Thyroid gland (tissue), 4 donors: ENCODE data around the gene NDE1. TPM values are rescaled to one million over a fixed set of nuclear protein-coding genes. Genes with fewer than 3 reads are reported as not detected.
"Not testable (repeated sequence)": the region's sequence is repeated elsewhere in the genome, so short reads cannot be mapped to it uniquely, and the experiment has no call there.

Experiments used
- DNase-seq, 2 donors: peaks; one replicate each; pipeline ENCODE4 v3.0.0-alpha.2; 2019
- H3K27ac ChIP-seq, 3 donors: fragments of 200-600 bp; sonication (generic); 1 replicate in 2 of 3; 2 replicates in 1 of 3; pipeline ENCODE4 v1.5.1; 2016 to 2019; ENCODE audit warnings: mild to moderate bottlenecking in 1 of 3, moderate library complexity in 1 of 3
- H3K27me3 ChIP-seq: fragments of 200-600 bp; sonication (generic); one replicate; pipeline ENCODE4 v1.5.1; 2019
- H3K36me3 ChIP-seq, 2 donors: fragments of 200-600 bp; sonication (generic); one replicate each; pipeline ENCODE4 v1.5.1; 2016 to 2019
- H3K4me1 ChIP-seq, 2 donors: fragments of 200-600 bp; sonication (generic); one replicate each; pipeline ENCODE4 v1.5.1; 2017 to 2019
- H3K4me3 ChIP-seq, 3 donors: fragments of 200-600 bp; sonication (generic); replicated peaks in 1 of 3; 1 replicate in 2 of 3; 2 replicates in 1 of 3; pipeline ENCODE4 v1.5.1; 2016; ENCODE audit warnings: mild to moderate bottlenecking in 1 of 3
- H3K9me3 ChIP-seq: fragments of 200-600 bp; sonication (generic); one replicate; pipeline ENCODE4 v1.5.1; 2017
- POLR2A ChIP-seq, 2 donors: fragments of 450-650 bp; IDR thresholded peaks; one replicate each; pipeline ENCODE4 v1.6.1; 2017; ENCODE audit warnings: antibody characterized with exemption in 2 of 2, mild to moderate bottlenecking in 2 of 2, moderate library complexity in 1 of 2
- WGBS, 2 donors: methylation state at CpG; one replicate each; pipeline ENCODE4 v1.1.5; 2017; 5-methylcytosine and 5-hydroxymethylcytosine counted together
- intact Hi-C: fragments of 100-400 bp; cut with DNase I; formaldehyde crosslinking; loops from one replicate; pipeline ENCODE4 v1.15.1; 2023
- total RNA-seq, 4 donors: library from RNA; depleted of rRNA; stranded (reverse); fragments of >200 nt; gene quantifications; one replicate each; pipeline ENCODE4 v1.2.3, GENCODE V29; 2016
- TF ChIP-seq, protein P1 (sequence below), 6 experiments: fragments of 200-600 bp in 3 of 6; fragments of 450-650 bp in 3 of 6; sonication (generic) in 3 of 6; IDR thresholded peaks; one replicate each; pipeline ENCODE4 v1.5.1; 2016 to 2019; ENCODE audit warnings: antibody characterized with exemption in 6 of 6, mild to moderate bottlenecking in 2 of 6, inconsistent platforms in 1 of 6, moderate library complexity in 1 of 6

NDE1 gene
- total RNA-seq, 4 donors from 2014 or later: 7.7 to 21.3 (median 14.7) TPM

GRCh38 chr16:15689290-15689689, 39.2 kb downstream of the NDE1 start:
- H3K27me3 ChIP-seq: no peaks in the 10 kb centered on the region
- DNase-seq: no peak
- no peak overlapping the region for H3K27ac ChIP-seq
- intact Hi-C loops: no loop called here
- WGBS, 2 donors: 94 to 96% methylated on average over 3 of the region's 3 CpGs
- H3K4me3 ChIP-seq: no peak overlapping the region
- no peaks in the 10 kb centered on the region for H3K4me1 ChIP-seq
- TF ChIP-seq POLR2A (IDR thresholded peaks at IDR 0.05): no peak
- TF ChIP-seq, protein P1, sequence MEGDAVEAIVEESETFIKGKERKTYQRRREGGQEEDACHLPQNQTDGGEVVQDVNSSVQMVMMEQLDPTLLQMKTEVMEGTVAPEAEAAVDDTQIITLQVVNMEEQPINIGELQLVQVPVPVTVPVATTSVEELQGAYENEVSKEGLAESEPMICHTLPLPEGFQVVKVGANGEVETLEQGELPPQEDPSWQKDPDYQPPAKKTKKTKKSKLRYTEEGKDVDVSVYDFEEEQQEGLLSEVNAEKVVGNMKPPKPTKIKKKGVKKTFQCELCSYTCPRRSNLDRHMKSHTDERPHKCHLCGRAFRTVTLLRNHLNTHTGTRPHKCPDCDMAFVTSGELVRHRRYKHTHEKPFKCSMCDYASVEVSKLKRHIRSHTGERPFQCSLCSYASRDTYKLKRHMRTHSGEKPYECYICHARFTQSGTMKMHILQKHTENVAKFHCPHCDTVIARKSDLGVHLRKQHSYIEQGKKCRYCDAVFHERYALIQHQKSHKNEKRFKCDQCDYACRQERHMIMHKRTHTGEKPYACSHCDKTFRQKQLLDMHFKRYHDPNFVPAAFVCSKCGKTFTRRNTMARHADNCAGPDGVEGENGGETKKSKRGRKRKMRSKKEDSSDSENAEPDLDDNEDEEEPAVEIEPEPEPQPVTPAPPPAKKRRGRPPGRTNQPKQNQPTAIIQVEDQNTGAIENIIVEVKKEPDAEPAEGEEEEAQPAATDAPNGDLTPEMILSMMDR (IDR thresholded peaks at IDR 0.05): no peak
- H3K36me3 ChIP-seq: peaks cover 19 to 33% of the 10 kb centered on the region in 2 donors
- no peaks in the 10 kb centered on the region for H3K9me3 ChIP-seq

DNA sequence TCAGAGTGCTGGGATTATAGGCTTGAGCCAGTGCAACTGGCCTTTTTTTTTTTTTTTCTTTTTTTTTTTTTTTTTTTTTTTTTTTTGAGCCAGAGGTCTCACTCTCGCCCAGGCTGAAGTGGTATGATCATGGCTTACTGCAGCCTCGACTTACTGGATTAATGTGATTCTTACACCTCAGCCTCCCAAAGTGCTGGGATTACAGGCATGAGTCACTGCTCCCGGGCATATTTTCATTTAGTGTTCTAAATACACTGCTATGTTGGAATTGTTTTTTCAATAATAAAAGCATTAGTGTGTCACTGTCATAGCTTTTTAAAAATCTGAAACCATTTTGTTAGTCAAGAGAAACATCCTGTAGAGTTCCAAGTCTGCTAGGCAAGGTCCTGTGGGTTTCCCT, 40.3 kb downstream of the NDE1 start:
- no peak overlapping the region for H3K27ac ChIP-seq
- no peak for TF ChIP-seq POLR2A (IDR thresholded peaks at IDR 0.05)
- TF ChIP-seq, protein P1 (IDR thresholded peaks at IDR 0.05): no peak
- no peak overlapping the region for H3K4me3 ChIP-seq
- no peaks in the 10 kb centered on the region for H3K9me3 ChIP-seq
- H3K36me3 ChIP-seq: peaks cover 29 to 33% of the 10 kb centered on the region in 2 donors
- no peaks in the 10 kb centered on the region for H3K27me3 ChIP-seq
- no peak for DNase-seq
- no peaks in the 10 kb centered on the region for H3K4me1 ChIP-seq
- WGBS, 2 donors: 90 to 92% methylated on average over 3 of the region's 3 CpGs
- intact Hi-C loops: no loop called here

- peaks cover 29 to 37% of the 10 kb centered on the region in 2 donors for H3K36me3 ChIP-seq
- no peak overlapping the region for H3K27ac ChIP-seq
- intact Hi-C loops: no loop called here
- no peak for DNase-seq
- no peak for TF ChIP-seq POLR2A (IDR thresholded peaks at IDR 0.05)
- TF ChIP-seq, protein P1 (IDR thresholded peaks at IDR 0.05): no peak
- H3K27me3 ChIP-seq: no peaks in the 10 kb centered on the region
- H3K9me3 ChIP-seq: no peaks in the 10 kb centered on the region
- no peak overlapping the region for H3K4me3 ChIP-seq
- WGBS, 2 donors: 95 to 97% methylated on average over 10 of the region's 10 CpGs
- no peaks in the 10 kb centered on the region for H3K4me1 ChIP-seq
Measured at GRCh38 chr16:15691046-15691445, 41.0 kb downstream of the NDE1 start.

- H3K27me3 ChIP-seq, H3K4me1 ChIP-seq, H3K27ac ChIP-seq, DNase-seq, intact Hi-C loops, H3K9me3 ChIP-seq, H3K4me3 ChIP-seq: not testable (repeated sequence)
- WGBS, 2 donors: 91 to 100% methylated on average over 1 of the region's 1 CpG
- H3K36me3 ChIP-seq: peaks cover 26 to 47% of the 10 kb centered on the region in 2 donors
Measured at GRCh38 chr16:15692508-15692907, 42.5 kb downstream of the NDE1 start.

- H3K4me1 ChIP-seq: no peaks in the 10 kb centered on the region
- H3K4me3 ChIP-seq: no peak overlapping the region
- no peaks in the 10 kb centered on the region for H3K9me3 ChIP-seq
- H3K27me3 ChIP-seq: no peaks in the 10 kb centered on the region
- no peak for DNase-seq
- WGBS, 2 donors: 89 to 91% methylated on average over 5 of the region's 5 CpGs
- H3K27ac ChIP-seq: no peak overlapping the region
- TF ChIP-seq, protein P1 (IDR thresholded peaks at IDR 0.05): no peak
- no peak for TF ChIP-seq POLR2A (IDR thresholded peaks at IDR 0.05)
- intact Hi-C loops: no loop called here
- peaks cover 22 to 54% of the 10 kb centered on the region in 2 donors for H3K36me3 ChIP-seq
Measured at GRCh38 chr16:15694499-15694898, 44.5 kb downstream of the NDE1 start.

DNA sequence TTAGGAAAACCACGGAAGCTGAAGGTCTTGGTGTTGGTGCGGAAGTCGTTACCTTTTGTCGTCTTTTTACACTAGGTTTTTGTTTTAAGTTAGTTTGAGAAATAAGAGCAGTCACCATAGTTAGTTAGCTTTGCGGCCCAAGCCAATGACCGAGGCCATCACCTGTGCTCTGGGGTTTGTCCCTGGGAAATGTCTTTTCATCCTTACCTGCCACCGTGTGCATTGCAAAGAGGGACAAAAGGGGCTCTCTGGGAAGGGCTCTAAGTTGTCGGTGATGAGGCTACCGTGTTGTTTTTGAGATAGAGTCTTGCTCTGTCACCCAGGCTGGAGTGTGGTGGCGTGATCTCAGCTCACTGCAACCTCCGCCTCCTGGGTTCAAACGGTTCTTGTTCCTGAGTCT, 49.8 kb downstream of the NDE1 start:
- WGBS, 2 donors: 93 to 97% methylated on average over 11 to 12 of the region's 12 CpGs
- H3K27ac ChIP-seq: no peak overlapping the region
- no peak for DNase-seq
- peaks cover 13 to 44% of the 10 kb centered on the region in 2 donors for H3K36me3 ChIP-seq
- no peaks in the 10 kb centered on the region for H3K9me3 ChIP-seq
- intact Hi-C loops: loop anchor here (10.0 kb wide), 1 partner anchor 275 kb away; no protein-coding TSS in a partner anchor
- H3K4me1 ChIP-seq: no peaks in the 10 kb centered on the region
- no peak overlapping the region for H3K4me3 ChIP-seq
- TF ChIP-seq, protein P1 (IDR thresholded peaks at IDR 0.05): no peak
- no peak for TF ChIP-seq POLR2A (IDR thresholded peaks at IDR 0.05)
- no peaks in the 10 kb centered on the region for H3K27me3 ChIP-seq
